ENCODE data around the gene CLCN3. TPM values are rescaled to one million over a fixed set of nuclear protein-coding genes. Genes with fewer than 3 reads are reported as not detected.

The CLCN3 gene
- total RNA-seq, 6 donors from 2014 or later, result 16.2 to 54.4 (median 30.4) TPM

DNA sequence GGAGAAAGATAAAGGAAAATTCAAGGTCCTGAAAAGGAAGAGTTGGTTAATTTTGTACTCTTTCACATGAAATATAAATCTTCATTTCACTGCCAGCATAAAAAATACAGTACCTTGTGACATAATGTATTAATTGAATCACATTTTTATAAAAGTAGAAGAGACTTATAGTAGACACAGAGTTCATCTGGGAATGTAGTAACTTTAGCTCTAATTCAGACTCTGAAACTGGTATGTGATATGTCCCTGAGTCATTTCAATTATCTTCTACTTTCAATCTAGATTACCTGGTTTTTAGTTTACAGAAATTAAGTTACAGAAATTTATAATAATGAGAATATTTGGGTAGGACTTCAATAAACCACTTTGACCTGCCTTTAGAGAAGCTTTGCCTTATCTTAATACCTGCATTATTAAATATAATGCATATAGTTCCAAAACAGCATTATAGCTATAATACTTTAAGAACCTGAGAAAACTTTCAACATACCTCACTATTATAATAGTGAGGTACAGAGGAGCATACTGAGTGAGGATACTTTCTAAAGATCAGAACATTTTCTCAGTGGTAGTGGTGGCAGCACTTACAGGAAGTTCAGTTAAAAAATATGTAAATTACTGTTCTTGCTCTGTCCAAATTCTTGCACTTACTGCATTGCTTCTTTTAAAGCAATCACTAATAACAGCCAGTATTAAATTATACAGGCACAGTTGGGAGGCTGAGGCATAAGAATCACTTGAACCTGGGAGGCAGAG, 19.2 kb upstream of the CLCN3 start:
- H3K36me3 ChIP-seq, result peaks cover 0 to 25% (median 2%) of the 10 kb centered on the region in 4 donors
- no peak overlapping the region for H3K4me3 ChIP-seq
- H3K27me3 ChIP-seq, result no peaks in the 10 kb centered on the region
- H3K9me3 ChIP-seq, result no peaks in the 10 kb centered on the region
- H3K27ac ChIP-seq, result no peak overlapping the region
- no peaks in the 10 kb centered on the region for H3K4me1 ChIP-seq
- TF ChIP-seq POLR2A (IDR thresholded peaks at IDR 0.05) (no peak), EP300 (IDR thresholded peaks at IDR 0.05) (no peak), POLR2AphosphoS5 (IDR thresholded peaks at IDR 0.05) (no peak)
- TF ChIP-seq, protein P1, sequence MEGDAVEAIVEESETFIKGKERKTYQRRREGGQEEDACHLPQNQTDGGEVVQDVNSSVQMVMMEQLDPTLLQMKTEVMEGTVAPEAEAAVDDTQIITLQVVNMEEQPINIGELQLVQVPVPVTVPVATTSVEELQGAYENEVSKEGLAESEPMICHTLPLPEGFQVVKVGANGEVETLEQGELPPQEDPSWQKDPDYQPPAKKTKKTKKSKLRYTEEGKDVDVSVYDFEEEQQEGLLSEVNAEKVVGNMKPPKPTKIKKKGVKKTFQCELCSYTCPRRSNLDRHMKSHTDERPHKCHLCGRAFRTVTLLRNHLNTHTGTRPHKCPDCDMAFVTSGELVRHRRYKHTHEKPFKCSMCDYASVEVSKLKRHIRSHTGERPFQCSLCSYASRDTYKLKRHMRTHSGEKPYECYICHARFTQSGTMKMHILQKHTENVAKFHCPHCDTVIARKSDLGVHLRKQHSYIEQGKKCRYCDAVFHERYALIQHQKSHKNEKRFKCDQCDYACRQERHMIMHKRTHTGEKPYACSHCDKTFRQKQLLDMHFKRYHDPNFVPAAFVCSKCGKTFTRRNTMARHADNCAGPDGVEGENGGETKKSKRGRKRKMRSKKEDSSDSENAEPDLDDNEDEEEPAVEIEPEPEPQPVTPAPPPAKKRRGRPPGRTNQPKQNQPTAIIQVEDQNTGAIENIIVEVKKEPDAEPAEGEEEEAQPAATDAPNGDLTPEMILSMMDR (IDR thresholded peaks at IDR 0.05), result no peak
- ATAC-seq (ENCODE audit: low FRiP score in 2 of 2) (no peak), DNase-seq (no peak)

DNA sequence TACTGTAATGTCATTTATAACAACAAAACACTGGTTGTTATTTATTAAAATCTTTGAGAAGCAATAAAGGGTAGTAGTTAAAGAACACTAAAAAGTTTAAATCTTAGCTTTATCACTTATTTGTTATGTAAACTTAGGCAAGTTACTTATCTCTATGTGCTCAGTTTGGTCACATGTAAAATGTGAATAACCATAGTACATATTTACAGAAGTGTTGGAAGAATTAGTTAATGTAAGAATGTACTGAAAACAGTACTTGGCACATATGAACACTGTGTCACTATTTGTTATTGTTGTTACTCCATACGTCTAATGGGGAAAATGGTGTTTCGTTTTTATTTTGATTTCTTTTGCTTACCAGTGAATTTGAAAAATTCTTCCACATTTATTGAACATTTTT, 17.1 kb upstream of the CLCN3 start:
- Histone ChIP-seq H3K4me1 (no peaks in the 10 kb centered on the region), H3K4me3 (no peak overlapping the region), H3K36me3 (peaks cover 0 to 21% (median 2%) of the 10 kb centered on the region in 4 donors), H3K9me3 (no peaks in the 10 kb centered on the region), H3K27ac (no peak overlapping the region), H3K27me3 (no peaks in the 10 kb centered on the region)
- ATAC-seq (ENCODE audit: low FRiP score in 2 of 2) (no peak), DNase-seq (no peak)
- 78 to 88% methylated on average over 2 of the region's 2 CpGs for WGBS, 2 donors
- TF ChIP-seq, protein P1 (IDR thresholded peaks at IDR 0.05), result no peak
- no peak for TF ChIP-seq POLR2A (IDR thresholded peaks at IDR 0.05)
- TF ChIP-seq POLR2AphosphoS5 (IDR thresholded peaks at IDR 0.05), result no peak
- TF ChIP-seq EP300 (IDR thresholded peaks at IDR 0.05), result no peak

DNA sequence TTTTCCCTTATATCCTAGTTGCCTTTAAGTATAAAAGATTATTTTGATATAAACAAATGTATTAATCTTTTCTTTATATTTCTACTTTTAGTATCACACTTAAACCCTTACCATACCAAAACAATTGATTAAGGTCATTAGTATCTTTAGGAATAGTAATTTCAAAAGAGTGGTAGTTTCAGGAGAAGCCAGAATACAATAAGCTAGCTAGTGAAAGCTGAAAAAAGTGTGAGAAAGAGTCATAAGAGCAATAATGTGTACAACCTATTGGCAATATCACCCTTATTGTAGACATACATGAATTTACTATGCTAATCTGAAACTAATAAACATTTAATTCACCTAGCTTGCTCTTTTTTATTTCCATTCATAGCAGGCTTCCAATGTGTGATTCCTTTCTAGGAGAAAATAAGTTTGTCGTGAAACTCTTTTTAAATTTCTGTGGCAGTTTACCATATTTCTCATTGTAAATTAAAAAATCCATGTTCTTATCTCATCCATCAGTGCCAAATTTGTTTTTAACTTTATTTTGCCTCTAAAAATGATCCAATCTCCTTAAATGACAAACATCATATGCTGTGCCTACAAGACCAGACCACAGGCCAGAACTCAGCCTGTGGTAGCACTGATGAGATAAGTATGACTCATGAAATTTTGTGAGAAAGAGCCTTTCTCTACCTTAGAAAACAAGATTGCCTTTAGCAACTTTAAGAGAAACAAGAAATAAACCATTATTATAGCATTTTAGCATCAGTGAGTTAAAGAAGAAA, 16.1 kb upstream of the CLCN3 start:
- no peak overlapping the region for H3K4me3 ChIP-seq
- no peaks in the 10 kb centered on the region for H3K27me3 ChIP-seq
- ATAC-seq (ENCODE audit: low FRiP score in 2 of 2) (peak in 1 of 2 donors; percentile 83), DNase-seq (no peak)
- peaks cover 0 to 21% (median 2%) of the 10 kb centered on the region in 4 donors for H3K36me3 ChIP-seq
- peak overlapping the region in 1 of 4 donors; percentile 1 for H3K27ac ChIP-seq
- TF ChIP-seq POLR2A (IDR thresholded peaks at IDR 0.05), result no peak
- TF ChIP-seq EP300 (IDR thresholded peaks at IDR 0.05), result no peak
- no peak for TF ChIP-seq POLR2AphosphoS5 (IDR thresholded peaks at IDR 0.05)
- TF ChIP-seq, protein P1 (IDR thresholded peaks at IDR 0.05), result no peak
- H3K4me1 ChIP-seq, result no peaks in the 10 kb centered on the region
- 2 to 30% methylated on average over 1 of the region's 1 CpG for WGBS, 2 donors
- H3K9me3 ChIP-seq, result no peaks in the 10 kb centered on the region

DNA sequence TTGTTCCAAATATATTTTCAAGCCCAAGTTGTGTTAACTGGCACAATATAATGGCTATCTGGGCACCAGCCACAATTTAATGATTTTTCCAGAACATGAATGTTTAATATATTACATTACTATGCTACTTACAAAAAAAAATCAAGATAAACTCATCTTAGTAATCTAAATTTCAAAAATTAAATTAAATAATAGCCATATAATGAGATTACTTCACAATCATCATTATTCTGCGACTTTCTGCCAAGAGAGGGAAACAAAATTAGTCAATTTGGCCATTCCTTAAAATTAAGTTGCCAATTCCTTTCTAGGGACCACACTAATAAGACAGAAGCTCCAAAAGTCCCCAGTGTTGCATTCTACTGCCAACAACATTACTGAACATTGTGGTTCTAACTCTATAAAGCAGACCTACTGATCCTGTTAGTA, 15.5 kb upstream of the CLCN3 start:
- H3K27ac ChIP-seq, result peak overlapping the region in 1 of 4 donors; percentile 1
- peaks cover 0 to 3% (median 0%) of the 10 kb centered on the region in 4 donors for H3K4me1 ChIP-seq
- H3K27me3 ChIP-seq, result no peaks in the 10 kb centered on the region
- ATAC-seq (ENCODE audit: low FRiP score in 2 of 2) (no peak), DNase-seq (no peak)
- 79 to 86% methylated on average over 1 of the region's 1 CpG for WGBS, 2 donors
- H3K36me3 ChIP-seq, result peaks cover 0 to 18% (median 2%) of the 10 kb centered on the region in 4 donors
- H3K4me3 ChIP-seq, result no peak overlapping the region
- TF ChIP-seq POLR2A (IDR thresholded peaks at IDR 0.05) (no peak), EP300 (IDR thresholded peaks at IDR 0.05) (no peak), POLR2AphosphoS5 (IDR thresholded peaks at IDR 0.05) (no peak)
- TF ChIP-seq, protein P1 (IDR thresholded peaks at IDR 0.05), result no peak
- no peaks in the 10 kb centered on the region for H3K9me3 ChIP-seq
